ENCODE results near the gene HDAC11.

DNA sequence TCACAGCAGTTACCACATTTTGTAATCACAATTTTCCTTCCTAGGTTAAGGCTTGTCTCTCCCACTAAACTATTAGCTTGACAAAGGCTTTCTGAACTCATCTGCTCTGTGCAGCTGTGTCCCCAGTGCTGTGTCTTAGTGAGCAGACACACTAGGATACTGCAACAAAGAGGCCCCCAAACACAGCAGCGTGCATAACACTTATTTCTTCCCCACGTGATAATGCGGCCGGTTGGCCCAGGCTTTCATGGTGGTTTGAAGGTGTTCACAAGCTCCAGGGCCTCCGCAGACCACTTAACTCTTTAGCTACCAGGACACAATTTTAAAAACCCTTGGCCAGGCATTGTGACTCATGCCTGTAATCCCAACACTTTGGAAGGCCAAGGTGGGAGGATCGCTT, 2.2 kb upstream of the HDAC11 start:
- TF ChIP-seq, protein P1, sequence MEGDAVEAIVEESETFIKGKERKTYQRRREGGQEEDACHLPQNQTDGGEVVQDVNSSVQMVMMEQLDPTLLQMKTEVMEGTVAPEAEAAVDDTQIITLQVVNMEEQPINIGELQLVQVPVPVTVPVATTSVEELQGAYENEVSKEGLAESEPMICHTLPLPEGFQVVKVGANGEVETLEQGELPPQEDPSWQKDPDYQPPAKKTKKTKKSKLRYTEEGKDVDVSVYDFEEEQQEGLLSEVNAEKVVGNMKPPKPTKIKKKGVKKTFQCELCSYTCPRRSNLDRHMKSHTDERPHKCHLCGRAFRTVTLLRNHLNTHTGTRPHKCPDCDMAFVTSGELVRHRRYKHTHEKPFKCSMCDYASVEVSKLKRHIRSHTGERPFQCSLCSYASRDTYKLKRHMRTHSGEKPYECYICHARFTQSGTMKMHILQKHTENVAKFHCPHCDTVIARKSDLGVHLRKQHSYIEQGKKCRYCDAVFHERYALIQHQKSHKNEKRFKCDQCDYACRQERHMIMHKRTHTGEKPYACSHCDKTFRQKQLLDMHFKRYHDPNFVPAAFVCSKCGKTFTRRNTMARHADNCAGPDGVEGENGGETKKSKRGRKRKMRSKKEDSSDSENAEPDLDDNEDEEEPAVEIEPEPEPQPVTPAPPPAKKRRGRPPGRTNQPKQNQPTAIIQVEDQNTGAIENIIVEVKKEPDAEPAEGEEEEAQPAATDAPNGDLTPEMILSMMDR (conservative IDR thresholded peaks at IDR 0.05): no peak
- no peak for TF ChIP-seq ZFX (IDR thresholded peaks at IDR 0.05)
